SK-N-SH (cell line): ENCODE measurements around the gene ASIC4. TPM values are rescaled to one million over a fixed set of nuclear protein-coding genes. Genes with fewer than 3 reads are reported as not detected.

Source experiments
- polyA plus RNA-seq, 3 experiments: library from polyadenylated mRNA; depleted of rRNA; stranded (reverse); fragments of >200 nt; gene quantifications; 2 replicates each; pipeline ENCODE4 v1.2.3, GENCODE V29; 2012
- small RNA-seq, 7 experiments: library from RNA; depleted of rRNA; stranded (forward); fragments of <200 nt; gene quantifications; one replicate each; pipeline ENCODE3, GENCODE V24; 2012

The ASIC4 gene
- polyA plus RNA-seq, 1 of the 3 experiments (the other 2 are of a cell fraction): 0.05 TPM

Small RNA genes lying within 50 kb of the gene (small RNA-seq; reads per million reads assigned to genes)
- 0 reads per million in 7 experiments for gene MIR3132

Other genes starting within 250 kb of the ASIC4 start
- gene DNAJB2, start 235.1 kb upstream of the ASIC4 start, polyA plus RNA-seq (2012; rRNA removed): 37.2 and 39.9 TPM in 2 replicates
- gene PTPRN, start 205.1 kb upstream of the ASIC4 start, polyA plus RNA-seq (2012; rRNA removed): 7.4 and 9.5 TPM in 2 replicates
- gene RESP18, start 181.7 kb upstream of the ASIC4 start, polyA plus RNA-seq (2012; rRNA removed): not detected in 2 replicates
- 80.7 and 92.6 TPM in 2 replicates for gene DNPEP, start 126.6 kb upstream of the ASIC4 start, polyA plus RNA-seq (2012; rRNA removed)
- gene DES, start 96.1 kb upstream of the ASIC4 start, polyA plus RNA-seq (2012; rRNA removed): 0.21 and 0.28 TPM in 2 replicates
- 98.3 and 107 TPM in 2 replicates for gene SPEG, start 79.6 kb upstream of the ASIC4 start, polyA plus RNA-seq (2012; rRNA removed)
- gene GMPPA, start 15.6 kb upstream of the ASIC4 start, polyA plus RNA-seq (2012; rRNA removed): 61.3 and 75.1 TPM in 2 replicates
- gene CHPF, start 29.3 kb downstream of the ASIC4 start, polyA plus RNA-seq (2012; rRNA removed): 119 and 141 TPM in 2 replicates
- gene TMEM198, start 29.5 kb downstream of the ASIC4 start, polyA plus RNA-seq (2012; rRNA removed): 4.7 and 7.0 TPM in 2 replicates
- gene OBSL1, start 57.1 kb downstream of the ASIC4 start, polyA plus RNA-seq (2012; rRNA removed): 70.9 and 93.0 TPM in 2 replicates
- gene INHA, start 57.8 kb downstream of the ASIC4 start, polyA plus RNA-seq (2012; rRNA removed): 1.2 and 1.6 TPM in 2 replicates
- gene STK11IP, start 83.4 kb downstream of the ASIC4 start, polyA plus RNA-seq (2012; rRNA removed): 22.1 and 22.9 TPM in 2 replicates
- 12.2 and 12.3 TPM in 2 replicates for gene SLC4A3, start 113.1 kb downstream of the ASIC4 start, polyA plus RNA-seq (2012; rRNA removed)